CD4-positive, alpha-beta T cell treated with Interleukin-6 for 4 hours (primary cell): ENCODE results near the gene CT83.

Experiments used
- DNase-seq: peaks from one replicate; pipeline ENCODE4 v3.0.0-alpha.2; 2020; ENCODE audit warnings: mixed read lengths

Gene CT83, protein sequence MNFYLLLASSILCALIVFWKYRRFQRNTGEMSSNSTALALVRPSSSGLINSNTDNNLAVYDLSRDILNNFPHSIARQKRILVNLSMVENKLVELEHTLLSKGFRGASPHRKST

DNA sequence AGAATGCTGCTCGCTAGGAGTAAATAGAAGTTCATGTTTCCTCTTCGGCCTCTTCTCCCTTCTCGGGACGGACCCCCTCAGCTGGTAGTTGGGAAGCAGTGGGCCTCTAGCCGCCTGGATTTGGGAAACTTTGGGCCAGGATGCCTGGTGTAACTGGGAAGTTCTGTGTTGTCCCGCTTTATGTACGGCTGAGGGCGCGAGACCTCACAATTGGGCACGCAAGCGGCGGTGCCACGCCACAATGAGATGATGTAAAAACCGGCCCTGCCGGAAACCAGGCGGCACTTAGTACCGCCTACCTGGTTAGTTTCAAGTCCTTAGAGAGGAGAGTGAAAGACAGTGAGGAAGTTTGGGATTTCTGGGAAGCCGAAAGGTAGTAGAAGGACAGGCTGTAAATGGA lies at the start of gene CT83:
TSS of gene CT83 (minus strand) at position 155 of the 400 bp plus-strand sequence. CDS start at position 35, 120 bp downstream.
- DNase-seq = no peak

DNA sequence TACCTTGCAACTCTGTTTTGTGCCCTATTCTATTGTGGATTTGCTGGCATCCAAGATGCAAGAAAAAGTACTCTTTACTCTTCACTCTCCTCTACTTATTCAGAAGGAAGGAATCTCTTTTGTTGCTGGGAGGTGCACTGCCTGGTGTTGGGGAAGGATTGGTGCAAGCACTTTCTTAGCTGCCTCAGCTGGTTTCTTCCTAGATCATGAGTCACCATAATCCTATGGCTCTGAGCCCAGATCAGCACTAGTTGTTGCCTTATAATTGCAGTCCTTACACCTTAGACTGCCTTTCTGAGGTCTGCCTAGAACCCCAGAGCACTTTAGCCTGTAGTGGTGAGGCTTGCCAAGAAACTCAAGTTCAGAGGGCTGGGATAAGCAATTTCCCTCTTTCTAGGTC lies 37.0 kb upstream of the CT83 start:
- DNase-seq = no peak

DNA sequence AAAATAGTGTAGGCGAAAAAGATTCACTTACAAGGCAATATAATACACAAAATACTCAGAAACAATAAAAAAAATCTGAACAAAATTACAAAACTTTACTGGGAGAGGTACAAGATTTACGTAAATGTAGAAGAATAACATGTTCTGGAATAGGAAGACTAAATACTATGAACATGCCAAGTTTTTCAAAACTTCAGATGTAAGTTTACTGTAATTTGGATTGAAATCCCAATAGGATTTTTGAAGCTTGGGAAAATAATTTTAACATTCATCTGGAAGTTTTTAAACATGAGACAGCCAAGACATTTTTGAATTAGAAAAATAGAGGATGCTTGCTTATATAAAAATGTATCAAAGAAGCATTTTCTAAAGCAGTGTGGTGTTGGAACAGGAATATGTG lies 30.5 kb upstream of the CT83 start:
- DNase-seq = no peak

DNA sequence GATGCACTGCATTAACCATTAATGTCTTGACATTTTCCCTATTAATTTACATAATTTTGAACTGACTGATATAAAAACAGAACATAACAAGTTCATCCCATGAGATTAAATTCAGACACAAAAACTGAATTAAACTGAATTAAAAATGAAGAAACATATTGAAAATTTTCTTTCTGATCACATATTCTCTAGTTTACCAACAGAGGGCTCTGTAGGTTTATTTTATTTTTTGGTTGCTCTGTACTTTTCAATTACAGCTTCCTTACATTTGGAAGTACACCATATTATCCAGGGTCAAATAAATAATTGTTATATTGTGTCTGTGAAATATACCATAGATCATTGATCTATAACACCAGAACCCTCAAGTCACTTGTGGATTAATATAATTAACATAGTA lies 27.3 kb upstream of the CT83 start:
- DNase-seq = no peak

DNA sequence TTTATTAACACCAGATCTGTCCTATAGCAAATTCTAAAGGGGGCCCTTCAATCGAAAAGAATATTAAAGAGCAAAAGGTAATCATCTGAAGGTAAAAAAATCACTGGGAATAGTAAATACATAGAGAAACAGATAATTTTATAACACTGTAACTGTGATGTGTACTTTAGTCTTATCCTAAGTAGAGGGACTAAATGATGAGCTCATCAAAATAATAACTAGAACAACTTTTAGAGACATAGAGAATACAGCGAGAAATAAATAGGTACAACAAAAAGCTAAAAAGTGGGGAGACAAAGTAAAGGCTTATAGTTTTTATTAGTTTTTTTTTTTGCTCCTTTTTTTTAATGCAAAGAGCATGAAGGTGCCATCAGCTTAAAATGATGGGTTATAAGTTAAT lies 17.3 kb upstream of the CT83 start:
- no peak for DNase-seq

DNA sequence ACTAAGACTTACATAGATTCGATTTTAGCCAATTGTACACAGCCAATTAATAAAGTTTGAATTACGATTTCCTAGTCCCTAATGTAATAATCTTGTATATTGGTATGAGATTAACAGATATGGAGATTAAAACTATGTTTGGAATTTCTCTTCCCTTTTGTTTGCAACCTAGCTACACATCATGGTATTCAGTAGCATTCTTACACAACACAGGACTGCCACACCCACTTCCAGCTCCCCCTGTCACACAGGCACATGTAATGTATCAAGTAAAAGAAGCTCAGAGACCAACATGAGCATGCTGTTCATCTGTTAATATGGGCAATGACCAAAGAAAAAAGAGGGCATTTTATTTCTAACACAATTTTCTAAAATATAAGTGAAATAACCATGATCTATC lies 13.6 kb downstream of the CT83 start:
- no peak for DNase-seq

DNA sequence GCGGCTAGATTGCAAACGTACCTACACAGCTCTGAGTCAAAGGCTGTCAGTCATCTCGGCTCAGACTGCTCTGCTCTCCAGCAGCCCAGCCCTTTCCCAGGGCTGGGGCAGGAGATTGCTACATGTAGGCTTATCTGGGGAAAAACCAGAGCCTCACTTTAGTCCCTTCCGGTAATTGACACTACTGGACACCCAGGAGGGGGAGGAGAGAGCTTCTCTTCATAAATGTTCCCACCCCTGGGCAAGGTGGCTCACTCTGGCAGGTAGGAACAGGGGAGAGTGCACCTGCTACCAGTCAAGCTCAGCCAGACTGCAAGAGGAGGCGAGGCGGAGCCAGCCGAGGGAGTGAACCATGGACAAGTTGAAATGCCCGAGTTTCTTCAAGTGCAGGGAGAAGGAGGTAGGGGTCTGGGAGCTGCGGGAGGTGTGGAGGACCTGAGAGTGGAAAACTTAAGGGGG lies 26.4 kb downstream of the CT83 start, which contains the start of gene SLC6A14:
TSS of gene SLC6A14 (plus strand) at position 249 of the 459 bp plus-strand sequence. CDS start at position 353, 104 bp downstream.
- DNase-seq = no peak

DNA sequence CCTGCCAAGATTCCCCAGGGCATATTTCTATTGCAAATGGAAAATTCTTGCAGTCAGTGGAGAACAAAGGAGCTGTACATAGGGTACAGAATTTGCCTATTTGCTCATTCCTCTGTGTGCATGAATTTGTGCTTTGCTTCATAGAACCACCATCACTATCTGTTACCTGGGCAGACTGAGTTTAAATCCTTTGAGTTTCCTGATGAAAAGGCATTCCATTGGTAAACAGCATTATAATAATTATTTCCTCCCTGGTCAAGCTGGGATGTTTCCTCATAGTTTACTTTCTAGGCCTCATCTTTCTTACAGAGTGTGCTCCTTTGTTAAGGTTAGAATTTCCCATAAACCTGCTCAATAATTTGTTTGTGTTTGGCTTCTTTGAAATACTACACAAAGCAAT lies 27.2 kb downstream of the CT83 start:
- no peak for DNase-seq

DNA sequence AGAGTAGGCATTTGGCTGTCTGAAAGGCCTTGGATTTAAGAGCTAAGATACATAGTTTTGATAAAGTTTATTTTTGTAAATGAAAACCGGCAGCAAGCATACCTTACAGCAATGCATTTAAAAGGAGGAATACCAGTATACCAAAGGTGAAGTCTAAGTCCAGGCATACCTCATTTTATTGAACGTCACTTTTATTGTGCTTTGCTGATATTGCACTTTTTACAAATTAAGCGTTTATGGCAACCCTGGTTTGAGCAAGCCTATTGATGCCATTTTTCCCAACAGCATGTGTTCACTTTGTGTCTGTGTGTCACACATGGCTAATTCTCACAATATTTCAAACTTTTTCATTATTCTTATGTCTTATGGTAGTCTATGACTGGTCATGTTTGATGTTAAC lies 34.8 kb downstream of the CT83 start:
- no peak for DNase-seq

DNA sequence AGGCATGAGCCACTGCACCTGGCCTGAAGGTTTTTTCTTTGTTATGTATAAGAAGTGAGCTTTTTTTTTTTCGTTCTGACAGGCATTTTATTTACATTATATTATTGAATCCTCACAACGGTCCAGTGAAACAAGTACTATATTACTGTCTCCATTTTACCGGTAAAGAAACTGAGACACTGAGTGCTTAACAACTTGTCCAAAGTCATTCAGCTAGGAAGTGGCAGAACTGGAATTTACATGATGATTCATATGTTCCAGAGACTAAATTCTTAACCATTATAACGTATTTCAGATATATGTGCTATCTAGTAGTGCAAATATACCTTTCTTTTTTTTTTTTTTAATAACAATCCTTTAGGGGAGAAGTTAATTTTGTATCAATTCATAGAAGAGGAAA lies 44.8 kb downstream of the CT83 start:
- no peak for DNase-seq

DNA sequence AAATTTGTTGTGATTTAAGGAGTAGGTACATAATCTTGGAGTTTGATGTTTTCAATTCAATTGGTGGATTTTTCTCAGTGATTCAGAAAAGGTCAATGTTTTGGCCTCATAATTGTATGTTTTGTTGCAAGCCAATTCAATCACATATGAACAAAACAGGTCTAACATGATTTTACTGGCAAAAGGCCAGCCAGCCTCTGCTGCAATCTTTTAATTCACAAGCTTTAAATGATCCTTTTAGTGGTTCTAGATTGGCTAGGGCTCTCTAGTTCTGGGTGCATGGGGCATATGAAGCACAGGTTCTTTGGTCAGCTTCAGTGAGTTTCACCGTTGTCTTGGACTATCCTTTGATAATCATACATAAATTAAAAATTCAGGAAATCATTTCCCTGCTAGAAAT lies 45.6 kb downstream of the CT83 start:
- no peak for DNase-seq

DNA sequence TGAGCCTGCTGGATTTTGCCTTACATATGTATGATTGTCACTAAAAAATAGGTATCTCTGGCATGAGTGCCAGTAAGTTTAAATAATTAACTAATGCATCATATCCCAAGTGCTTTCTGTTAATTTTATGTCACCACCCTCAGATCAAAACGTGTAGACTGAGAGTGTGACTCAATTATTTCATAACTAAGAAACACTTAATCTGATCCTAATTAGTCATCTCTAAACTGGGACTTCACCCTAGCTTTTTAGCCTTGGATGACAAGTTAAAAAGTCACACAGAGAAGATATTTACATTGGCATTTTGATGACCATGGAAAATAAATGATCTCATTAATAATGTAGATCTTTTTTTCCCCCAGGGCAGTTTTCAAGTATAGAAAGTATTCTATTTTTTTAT lies 49.5 kb downstream of the CT83 start:
- DNase-seq = no peak
